Hepatocyte (in vitro differentiated cells): ENCODE data around the gene WLS.

Experiments
- EZH2 ChIP-seq: fragments of 200-600 bp; sonication (generic); IDR thresholded peaks from 2 replicates; pipeline ENCODE4 v1.6.1; 2016; ENCODE audit warnings: antibody characterized with exemption, mild to moderate bottlenecking, borderline replicate concordance
- EZH2phosphoT487 ChIP-seq: fragments of 200-600 bp; sonication (generic); IDR thresholded peaks from one replicate; pipeline ENCODE4 v1.6.1; 2018; ENCODE audit warnings: antibody characterized with exemption, mild to moderate bottlenecking, low read depth, moderate library complexity; ENCODE audit not compliant: unreplicated experiment, severe bottlenecking
- TF ChIP-seq, protein P1 (sequence below): fragments of 200-600 bp; sonication (generic); IDR thresholded peaks from 2 replicates; pipeline ENCODE4 v1.5.1; 2016; ENCODE audit warnings: antibody characterized with exemption, mild to moderate bottlenecking; ENCODE audit not compliant: poor library complexity

DNA sequence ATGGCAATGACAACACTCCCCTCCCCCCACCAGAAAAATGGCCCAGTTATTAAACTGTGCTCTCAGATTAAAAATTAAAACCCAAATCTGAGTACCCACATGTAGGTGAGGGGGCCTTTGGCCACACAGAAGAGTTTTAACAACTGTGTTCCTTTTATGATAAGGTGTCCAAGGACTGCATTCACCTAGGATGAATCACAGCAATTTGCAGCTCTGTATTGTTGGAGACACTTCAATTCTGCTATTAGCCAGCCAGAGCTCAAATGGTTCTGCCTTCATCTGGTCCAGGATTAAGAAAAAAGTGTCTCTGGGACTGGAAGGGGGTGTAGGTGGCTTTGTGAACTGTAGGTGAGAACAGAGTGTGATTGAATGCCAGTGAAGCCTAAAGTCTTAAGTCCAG lies 138.6 kb downstream of the WLS start:
- TF ChIP-seq, protein P1, sequence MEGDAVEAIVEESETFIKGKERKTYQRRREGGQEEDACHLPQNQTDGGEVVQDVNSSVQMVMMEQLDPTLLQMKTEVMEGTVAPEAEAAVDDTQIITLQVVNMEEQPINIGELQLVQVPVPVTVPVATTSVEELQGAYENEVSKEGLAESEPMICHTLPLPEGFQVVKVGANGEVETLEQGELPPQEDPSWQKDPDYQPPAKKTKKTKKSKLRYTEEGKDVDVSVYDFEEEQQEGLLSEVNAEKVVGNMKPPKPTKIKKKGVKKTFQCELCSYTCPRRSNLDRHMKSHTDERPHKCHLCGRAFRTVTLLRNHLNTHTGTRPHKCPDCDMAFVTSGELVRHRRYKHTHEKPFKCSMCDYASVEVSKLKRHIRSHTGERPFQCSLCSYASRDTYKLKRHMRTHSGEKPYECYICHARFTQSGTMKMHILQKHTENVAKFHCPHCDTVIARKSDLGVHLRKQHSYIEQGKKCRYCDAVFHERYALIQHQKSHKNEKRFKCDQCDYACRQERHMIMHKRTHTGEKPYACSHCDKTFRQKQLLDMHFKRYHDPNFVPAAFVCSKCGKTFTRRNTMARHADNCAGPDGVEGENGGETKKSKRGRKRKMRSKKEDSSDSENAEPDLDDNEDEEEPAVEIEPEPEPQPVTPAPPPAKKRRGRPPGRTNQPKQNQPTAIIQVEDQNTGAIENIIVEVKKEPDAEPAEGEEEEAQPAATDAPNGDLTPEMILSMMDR: no peak
- no peak for TF ChIP-seq EZH2
- TF ChIP-seq EZH2phosphoT487: no peak
